Measurements from ENCODE around the gene GYG2. TPM values are rescaled to one million over a fixed set of nuclear protein-coding genes. Genes with fewer than 3 reads are reported as not detected.
"Not testable (repeated sequence)": the region's sequence is repeated elsewhere in the genome, so short reads cannot be mapped to it uniquely, and the experiment has no call there.

The GYG2 gene
- total and polyA plus RNA-seq, 2 donors (not counting 1 experiment from before 2014, with no cell fraction given) = 8.9 to 10.6 TPM

DNA sequence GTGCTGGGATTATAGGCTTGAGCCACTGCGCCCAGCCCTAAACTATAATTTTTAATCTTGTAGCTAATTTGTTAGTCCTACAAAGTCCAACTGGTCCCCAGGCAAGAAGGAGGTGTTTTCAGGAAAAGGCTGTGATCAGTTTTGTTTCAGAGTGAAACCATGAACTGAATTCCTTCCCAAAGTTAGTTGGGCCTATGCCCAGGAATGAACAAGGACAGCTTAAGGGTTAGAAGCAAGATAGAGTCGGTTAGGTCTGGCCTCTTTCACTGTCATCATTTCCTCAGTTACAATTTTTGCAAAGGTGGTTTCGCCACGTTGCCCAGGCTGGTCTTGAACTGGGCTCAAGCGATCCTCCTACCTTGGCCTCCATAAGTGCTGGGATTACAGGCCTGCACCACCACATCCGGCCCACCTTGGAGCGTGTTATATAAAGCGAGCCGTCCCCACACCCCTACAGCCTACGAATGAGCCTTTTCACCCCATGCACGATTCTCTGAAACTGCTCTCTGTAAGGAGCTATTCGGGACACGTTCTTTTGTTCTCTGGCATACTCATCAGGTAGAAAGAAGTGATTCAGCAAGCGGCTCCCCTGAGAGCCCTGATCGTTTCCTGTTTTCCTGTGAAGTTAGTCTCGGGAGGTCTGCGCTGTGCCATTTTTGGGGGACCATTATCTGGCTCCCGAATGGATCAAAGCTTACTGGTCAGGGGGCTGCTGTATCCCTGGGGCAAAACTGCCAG, 24.5 kb upstream of the GYG2 start:
- H3K27ac ChIP-seq (ENCODE audit: insufficient read depth, low read length); H3K4me1 ChIP-seq (ENCODE audit: control insufficient read depth, extremely low read depth, insufficient read depth, low read length); H3K4me2 ChIP-seq (ENCODE audit: extremely low read depth, insufficient read depth, low read length); H3K9ac ChIP-seq (ENCODE audit: insufficient read depth, low read length); H4K20me1 ChIP-seq (ENCODE audit: control insufficient read depth, extremely low read depth, insufficient read depth, low read length); H2AFZ ChIP-seq (ENCODE audit: low read length); H3K36me3 ChIP-seq (ENCODE audit: control insufficient read depth, insufficient read depth, low read length); H3K4me3 ChIP-seq (replicated peaks in 1 of 4; ENCODE audit: control extremely low read depth in 1 of 4, insufficient read depth in 1 of 4, low read depth in 3 of 4, low read length in 4 of 4); H3K9me3 ChIP-seq (ENCODE audit: control insufficient read depth, insufficient read depth, low read depth, low read length); H3K79me2 ChIP-seq (ENCODE audit: control insufficient read depth, insufficient read depth, low read length); H3K27me3 ChIP-seq (ENCODE audit: control insufficient read depth, insufficient read depth, low read length): not testable (repeated sequence)
- peak in 1 of 2 donors; percentile 54 for DNase-seq (ENCODE audit: low read depth in 2 of 2)

DNA sequence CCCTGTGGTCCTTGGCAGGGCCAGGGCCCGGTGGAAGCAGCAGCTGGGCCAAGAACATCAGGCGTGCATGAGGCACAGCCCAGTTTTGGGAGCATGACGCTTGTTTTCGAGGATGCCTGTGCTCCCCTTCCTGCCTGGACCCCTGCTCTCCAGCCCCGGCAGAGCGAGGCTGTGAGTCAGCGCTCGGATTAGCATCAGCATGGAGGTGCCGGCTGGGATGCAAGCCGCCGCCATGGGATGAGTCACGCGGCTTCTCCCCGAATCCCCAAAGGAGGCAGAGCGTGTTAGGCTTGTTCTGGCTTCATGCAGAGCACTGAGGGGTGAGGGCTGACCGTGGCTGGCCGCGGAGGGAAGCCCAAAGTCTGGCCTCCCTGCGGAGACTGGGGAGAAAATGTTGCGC, 23.9 kb upstream of the GYG2 start:
- not testable (repeated sequence) for H3K4me3 ChIP-seq (replicated peaks in 1 of 4; ENCODE audit: control extremely low read depth in 1 of 4, insufficient read depth in 1 of 4, low read depth in 3 of 4, low read length in 4 of 4)

DNA sequence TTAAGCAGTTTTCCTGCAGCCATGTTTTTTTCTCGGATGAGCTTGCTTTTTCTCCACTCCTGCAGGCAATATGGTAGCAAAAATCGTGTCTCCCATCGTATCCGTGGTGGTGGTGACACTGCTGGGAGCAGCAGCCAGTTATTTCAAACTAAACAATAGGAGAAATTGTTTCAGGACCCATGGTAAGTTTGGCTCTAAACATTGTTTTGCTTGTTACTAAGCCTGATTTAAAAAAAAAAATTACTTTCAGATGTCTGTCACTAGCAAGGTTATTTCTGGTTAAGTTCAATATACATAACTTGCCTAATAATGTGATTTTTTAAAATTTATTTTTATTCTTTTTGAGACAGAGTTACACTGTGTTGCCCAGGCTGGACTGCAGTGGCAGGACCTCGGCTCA, 17.5 kb upstream of the GYG2 start:
- DNase-seq (ENCODE audit: low read depth in 2 of 2) = no peak
- H3K27ac ChIP-seq (ENCODE audit: insufficient read depth, low read length) = no peak overlapping the region
- no peaks in the 10 kb centered on the region for H3K4me1 ChIP-seq (ENCODE audit: control insufficient read depth, extremely low read depth, insufficient read depth, low read length)
- H4K20me1 ChIP-seq (ENCODE audit: control insufficient read depth, extremely low read depth, insufficient read depth, low read length) = no peaks in the 10 kb centered on the region
- H3K27me3 ChIP-seq (ENCODE audit: control insufficient read depth, insufficient read depth, low read length) = no peaks in the 10 kb centered on the region
- no peak overlapping the region for H3K4me3 ChIP-seq (replicated peaks in 1 of 4; ENCODE audit: control extremely low read depth in 1 of 4, insufficient read depth in 1 of 4, low read depth in 3 of 4, low read length in 4 of 4)
- H3K9me3 ChIP-seq (ENCODE audit: control insufficient read depth, insufficient read depth, low read depth, low read length) = no peaks in the 10 kb centered on the region
- no peak overlapping the region for H3K9ac ChIP-seq (ENCODE audit: insufficient read depth, low read length)
- no peaks in the 10 kb centered on the region for H3K79me2 ChIP-seq (ENCODE audit: control insufficient read depth, insufficient read depth, low read length)
- no peaks in the 10 kb centered on the region for H3K36me3 ChIP-seq (ENCODE audit: control insufficient read depth, insufficient read depth, low read length)
- H2AFZ ChIP-seq (ENCODE audit: low read length) = no peak overlapping the region
- TF ChIP-seq EZH2 (IDR thresholded peaks at IDR 0.05; ENCODE audit: low read length, missing control alignments) = no peak
- TF ChIP-seq, protein P1, sequence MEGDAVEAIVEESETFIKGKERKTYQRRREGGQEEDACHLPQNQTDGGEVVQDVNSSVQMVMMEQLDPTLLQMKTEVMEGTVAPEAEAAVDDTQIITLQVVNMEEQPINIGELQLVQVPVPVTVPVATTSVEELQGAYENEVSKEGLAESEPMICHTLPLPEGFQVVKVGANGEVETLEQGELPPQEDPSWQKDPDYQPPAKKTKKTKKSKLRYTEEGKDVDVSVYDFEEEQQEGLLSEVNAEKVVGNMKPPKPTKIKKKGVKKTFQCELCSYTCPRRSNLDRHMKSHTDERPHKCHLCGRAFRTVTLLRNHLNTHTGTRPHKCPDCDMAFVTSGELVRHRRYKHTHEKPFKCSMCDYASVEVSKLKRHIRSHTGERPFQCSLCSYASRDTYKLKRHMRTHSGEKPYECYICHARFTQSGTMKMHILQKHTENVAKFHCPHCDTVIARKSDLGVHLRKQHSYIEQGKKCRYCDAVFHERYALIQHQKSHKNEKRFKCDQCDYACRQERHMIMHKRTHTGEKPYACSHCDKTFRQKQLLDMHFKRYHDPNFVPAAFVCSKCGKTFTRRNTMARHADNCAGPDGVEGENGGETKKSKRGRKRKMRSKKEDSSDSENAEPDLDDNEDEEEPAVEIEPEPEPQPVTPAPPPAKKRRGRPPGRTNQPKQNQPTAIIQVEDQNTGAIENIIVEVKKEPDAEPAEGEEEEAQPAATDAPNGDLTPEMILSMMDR (conservative IDR thresholded peaks at IDR 0.05 in 1 of 2, IDR thresholded peaks at IDR 0.05 in 1 of 2; ENCODE audit: low read depth in 1 of 2, low read length in 2 of 2) = no peak
- H3K4me2 ChIP-seq (ENCODE audit: extremely low read depth, insufficient read depth, low read length) = no peak overlapping the region

More for the DNA sequence above, 23.9 kb upstream of the GYG2 start:
- not testable (repeated sequence) for H3K36me3 ChIP-seq (ENCODE audit: control insufficient read depth, insufficient read depth, low read length); H3K27me3 ChIP-seq (ENCODE audit: control insufficient read depth, insufficient read depth, low read length); H3K27ac ChIP-seq (ENCODE audit: insufficient read depth, low read length); H3K9me3 ChIP-seq (ENCODE audit: control insufficient read depth, insufficient read depth, low read depth, low read length); H3K9ac ChIP-seq (ENCODE audit: insufficient read depth, low read length); H2AFZ ChIP-seq (ENCODE audit: low read length); H3K79me2 ChIP-seq (ENCODE audit: control insufficient read depth, insufficient read depth, low read length); H3K4me1 ChIP-seq (ENCODE audit: control insufficient read depth, extremely low read depth, insufficient read depth, low read length); H3K4me2 ChIP-seq (ENCODE audit: extremely low read depth, insufficient read depth, low read length); H4K20me1 ChIP-seq (ENCODE audit: control insufficient read depth, extremely low read depth, insufficient read depth, low read length)
- peak in 1 of 2 donors; percentile 79 for DNase-seq (ENCODE audit: low read depth in 2 of 2)

DNA sequence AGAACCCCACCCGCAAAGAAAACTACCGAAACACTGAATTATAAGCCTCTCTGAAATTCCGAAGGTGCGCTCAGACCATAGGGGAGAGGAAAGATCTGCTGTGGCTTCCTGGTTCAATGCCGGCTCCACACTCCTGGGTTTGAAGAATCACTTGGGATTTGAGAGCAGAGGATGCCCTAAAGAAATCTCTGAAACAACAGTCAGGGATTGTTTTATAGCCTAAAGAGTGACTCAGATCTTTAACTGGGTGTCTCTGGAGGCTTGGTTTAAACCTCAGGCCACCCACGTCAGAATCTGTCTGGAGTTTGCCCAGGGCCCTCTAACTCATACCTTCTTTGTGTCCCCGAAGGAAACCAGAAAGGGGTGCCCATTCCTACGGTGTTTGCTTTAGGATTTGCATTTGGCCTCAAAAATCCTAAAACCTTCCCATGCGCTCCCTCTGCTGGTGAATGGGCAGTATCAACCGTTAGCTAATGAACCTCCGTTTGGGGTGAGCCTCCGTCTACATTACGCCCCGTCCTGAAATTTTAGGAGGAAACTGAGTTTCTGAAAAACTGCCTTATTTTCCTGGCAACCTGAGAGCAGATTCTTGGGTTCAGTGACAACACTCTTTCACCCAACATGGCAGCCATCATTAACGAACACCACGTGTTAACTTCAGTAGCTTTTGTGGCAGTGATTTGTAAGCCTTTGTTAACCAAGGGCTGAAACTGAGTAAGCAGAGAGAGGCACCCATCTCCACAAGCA, 16.4 kb upstream of the GYG2 start:
- peak overlapping the region; percentile 52 for H2AFZ ChIP-seq (ENCODE audit: low read length)
- H3K79me2 ChIP-seq (ENCODE audit: control insufficient read depth, insufficient read depth, low read length); H3K9me3 ChIP-seq (ENCODE audit: control insufficient read depth, insufficient read depth, low read depth, low read length); H3K9ac ChIP-seq (ENCODE audit: insufficient read depth, low read length); H4K20me1 ChIP-seq (ENCODE audit: control insufficient read depth, extremely low read depth, insufficient read depth, low read length); H3K27me3 ChIP-seq (ENCODE audit: control insufficient read depth, insufficient read depth, low read length); H3K36me3 ChIP-seq (ENCODE audit: control insufficient read depth, insufficient read depth, low read length); H3K4me1 ChIP-seq (ENCODE audit: control insufficient read depth, extremely low read depth, insufficient read depth, low read length); H3K27ac ChIP-seq (ENCODE audit: insufficient read depth, low read length): not testable (repeated sequence)
- peak; percentile 27 to 36 for DNase-seq (ENCODE audit: low read depth in 2 of 2)
- TF ChIP-seq, protein P1 (conservative IDR thresholded peaks at IDR 0.05 in 1 of 2, IDR thresholded peaks at IDR 0.05 in 1 of 2; ENCODE audit: low read depth in 1 of 2, low read length in 2 of 2) = peak; percentile 47 to 60
- H3K4me3 ChIP-seq (replicated peaks in 1 of 4; ENCODE audit: control extremely low read depth in 1 of 4, insufficient read depth in 1 of 4, low read depth in 3 of 4, low read length in 4 of 4) = peak overlapping the region in 2 of 4 experiments; percentile 14 to 20
- peak overlapping the region; percentile 70 for H3K4me2 ChIP-seq (ENCODE audit: extremely low read depth, insufficient read depth, low read length)
